Hematopoietic multipotent progenitor cell (in vitro differentiated cells): ENCODE measurements around the gene TCERG1. TPM values are rescaled to one million over a fixed set of nuclear protein-coding genes. Genes with fewer than 3 reads are reported as not detected.

Source experiments
- small RNA-seq: library from RNA; depleted of rRNA; stranded (forward); fragments of <200 nt; gene quantifications from one replicate; pipeline ENCODE3, GENCODE V24; 2012
- total RNA-seq: library from RNA; depleted of rRNA; stranded (reverse); fragments of >200 nt; gene quantifications from one replicate; pipeline ENCODE4 v1.2.3, GENCODE V29; 2012

The TCERG1 gene
- total RNA-seq, 1 donor: 61.7 TPM

Small RNA genes within 50 kb of the gene (small RNA-seq; reads per million reads assigned to genes)
- not detected for gene RF02271

Other genes starting within 250 kb of the TCERG1 start
- 37.4 TPM for gene RBM27, start 243.7 kb upstream of the TCERG1 start, total RNA-seq
- gene POU4F3, start 108.5 kb upstream of the TCERG1 start, total RNA-seq: under 0.01 TPM
- gene GPR151, start 68.9 kb downstream of the TCERG1 start, total RNA-seq: not detected